ENCODE measurements around the gene ADCY4.

DNA sequence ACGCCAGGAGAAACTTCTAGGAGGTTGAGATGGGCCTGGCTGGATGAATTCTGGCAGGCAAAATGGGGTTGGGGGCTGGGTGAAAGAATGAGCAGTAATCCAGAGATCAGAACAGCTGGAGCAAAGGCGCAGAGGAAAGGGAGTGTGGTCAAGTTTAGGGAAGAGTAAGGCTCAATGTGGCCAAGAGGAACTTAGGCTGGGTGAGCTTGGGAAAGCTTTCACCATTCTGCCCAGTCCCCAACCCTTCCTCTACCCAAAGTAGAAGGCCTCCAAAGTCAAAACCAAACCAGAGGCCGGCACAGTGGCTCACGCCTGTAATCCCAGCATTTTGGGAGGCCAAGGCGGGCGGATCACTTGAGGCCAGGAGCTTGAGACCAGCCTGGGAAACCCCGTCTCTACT lies 53.2 kb downstream of the ADCY4 start:
- TF ChIP-seq CTCF (conservative IDR thresholded peaks at IDR 0.05), result no peak
- no peak for TF ChIP-seq ZFX (IDR thresholded peaks at IDR 0.05)
